Measurements from ENCODE around the gene PRPF6.

- TF ChIP-seq CTCF (IDR thresholded peaks at IDR 0.05; ENCODE audit: poor library complexity, severe bottlenecking) = no peak
- TF ChIP-seq EZH2 (IDR thresholded peaks at IDR 0.05; ENCODE audit: borderline replicate concordance, insufficient read depth, low read length, poor library complexity, severe bottlenecking) = peak; percentile 37
- TF ChIP-seq TAF1 (IDR thresholded peaks at IDR 0.05; ENCODE audit: low read depth) = no peak
- TF ChIP-seq POLR2AphosphoS5 (IDR thresholded peaks at IDR 0.05) = no peak
- TF ChIP-seq RAD21 (conservative IDR thresholded peaks at IDR 0.05) = no peak
- TF ChIP-seq MXI1 (conservative IDR thresholded peaks at IDR 0.05; ENCODE audit: poor library complexity, severe bottlenecking) = no peak
- TF ChIP-seq EP300 (conservative IDR thresholded peaks at IDR 0.05; ENCODE audit: poor library complexity, severe bottlenecking) = no peak
- TF ChIP-seq REST (IDR thresholded peaks at IDR 0.05; ENCODE audit: borderline replicate concordance) = no peak
Measured at GRCh38 chr20:64047968-64048401, 67.1 kb downstream of the PRPF6 start.
